ENCODE results near the gene YWHAH. TPM values are rescaled to one million over a fixed set of nuclear protein-coding genes. Genes with fewer than 3 reads are reported as not detected.

The YWHAH gene
- total and polyA plus RNA-seq, 2 of the 8 experiments (the other 6 are each of a cell fraction or from before 2014, with no cell fraction given): 146 to 247 TPM

DNA sequence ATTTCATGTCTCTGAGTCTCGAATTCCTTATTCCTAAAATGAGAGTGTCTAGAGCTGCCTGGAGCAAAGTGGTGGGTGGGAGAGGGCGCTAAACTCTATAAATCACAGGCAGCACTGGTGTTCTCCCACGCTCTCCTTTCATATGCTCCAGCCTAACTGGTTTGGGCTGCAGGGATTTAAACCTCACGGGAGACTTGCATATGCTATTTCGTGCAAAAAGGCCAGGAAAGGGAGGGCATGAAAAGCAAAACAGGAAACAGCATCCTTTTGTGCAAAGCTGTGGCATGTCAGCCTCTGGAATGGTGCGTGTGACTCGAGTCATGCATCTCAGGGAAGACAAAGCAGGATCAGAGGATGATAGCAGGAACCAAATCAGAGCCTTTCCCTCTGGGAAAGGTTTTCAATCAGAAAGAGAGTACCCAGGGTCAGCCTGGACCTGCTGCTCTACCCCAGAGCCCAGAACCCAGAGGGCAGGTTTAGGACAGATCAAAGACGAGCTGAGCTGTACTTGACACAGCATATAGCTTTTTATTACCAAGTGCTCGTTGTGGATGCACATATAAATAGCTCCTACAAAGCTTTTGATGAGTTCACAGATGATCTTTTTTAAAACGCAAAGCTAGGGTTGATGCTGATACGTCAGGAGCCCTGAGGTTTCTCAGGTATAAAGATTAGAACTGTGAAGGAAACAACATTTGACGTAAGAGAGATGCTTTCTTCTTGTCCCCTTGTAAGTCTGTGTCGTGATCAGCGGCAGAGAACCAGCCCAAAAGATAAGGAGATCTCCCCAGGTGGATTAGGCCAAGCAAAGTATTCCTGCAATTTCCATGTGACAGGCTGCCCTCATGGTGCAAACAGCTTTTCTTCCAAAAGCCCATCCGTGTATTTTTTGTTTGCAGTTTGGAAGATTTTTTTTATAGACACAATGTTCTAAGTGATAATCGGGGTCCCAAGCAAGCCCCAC lies 46.2 kb upstream of the YWHAH start (continued):
- TF ChIP-seq ATF2 (IDR thresholded peaks at IDR 0.05; ENCODE audit: low read length): no peak

Measured in H1 (cell line).